OCI-M1 (cell line): ENCODE measurements around the gene CELF1.
"Not testable (repeated sequence)": the region's sequence is repeated elsewhere in the genome, so short reads cannot be mapped to it uniquely, and the experiment has no call there.

Source experiments
- DNase-seq: peaks from one replicate; lab custom pipeline; 2025; lab: John Stamatoyannopoulos, UW

The CELF1 gene

DNA sequence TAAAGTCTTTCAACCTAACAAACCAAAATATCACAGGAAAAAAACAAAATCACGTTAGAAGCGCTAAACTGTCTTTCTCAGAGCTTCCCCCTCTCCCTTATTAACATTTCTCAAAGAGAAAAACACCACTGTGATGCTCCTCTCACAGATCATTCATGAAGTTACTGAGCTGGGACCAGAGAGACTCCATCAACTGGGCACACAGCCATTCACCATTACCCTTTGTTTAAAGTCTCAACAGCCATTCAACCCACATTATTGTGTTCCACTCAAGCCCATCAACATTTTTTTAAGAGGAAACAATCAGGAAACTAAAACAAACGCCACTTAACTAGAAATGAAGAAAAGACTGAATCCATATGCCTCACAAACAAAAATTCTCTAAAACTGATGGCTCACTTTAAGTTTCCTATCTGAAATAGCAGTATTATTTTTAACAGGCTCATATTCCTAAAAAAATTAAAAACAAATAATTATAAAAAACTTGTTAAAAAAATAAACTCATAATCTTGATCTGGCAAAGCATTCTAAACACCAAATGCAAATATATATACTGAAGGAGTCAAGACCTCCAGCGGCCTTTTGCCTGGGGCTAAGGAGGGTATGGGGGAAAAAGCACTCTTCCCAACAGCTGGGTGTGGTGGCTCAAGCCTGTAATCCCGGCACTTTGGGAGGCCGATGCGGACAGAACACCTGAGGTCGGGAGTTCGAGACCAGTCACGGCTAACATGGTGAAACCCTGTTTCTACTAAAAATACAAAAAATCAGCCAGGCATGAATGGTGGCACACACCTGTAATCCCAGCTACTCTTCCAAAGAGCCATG is 14.0 kb downstream of the CELF1 start:
- DNase-seq, result no peak

DNA sequence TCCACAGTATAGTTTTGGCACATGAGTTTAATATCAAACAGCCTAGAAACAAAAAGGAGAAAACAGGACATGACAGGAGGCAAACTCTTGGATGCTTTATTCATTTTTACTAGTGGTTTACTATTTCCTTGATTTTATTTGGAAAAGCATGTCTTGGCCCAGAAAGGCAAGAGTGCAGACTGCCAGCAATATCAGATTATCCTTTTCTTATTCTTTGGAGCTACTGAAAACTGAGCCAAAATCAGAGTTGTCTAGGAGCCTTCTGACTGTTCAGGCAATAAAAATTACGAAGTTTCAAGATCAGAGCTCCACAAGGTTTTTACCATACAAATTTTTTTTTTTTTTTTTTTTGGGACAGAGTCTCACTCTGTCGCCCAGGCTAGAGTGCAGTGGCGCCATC is 16.0 kb downstream of the CELF1 start:
- no peak for DNase-seq

DNA sequence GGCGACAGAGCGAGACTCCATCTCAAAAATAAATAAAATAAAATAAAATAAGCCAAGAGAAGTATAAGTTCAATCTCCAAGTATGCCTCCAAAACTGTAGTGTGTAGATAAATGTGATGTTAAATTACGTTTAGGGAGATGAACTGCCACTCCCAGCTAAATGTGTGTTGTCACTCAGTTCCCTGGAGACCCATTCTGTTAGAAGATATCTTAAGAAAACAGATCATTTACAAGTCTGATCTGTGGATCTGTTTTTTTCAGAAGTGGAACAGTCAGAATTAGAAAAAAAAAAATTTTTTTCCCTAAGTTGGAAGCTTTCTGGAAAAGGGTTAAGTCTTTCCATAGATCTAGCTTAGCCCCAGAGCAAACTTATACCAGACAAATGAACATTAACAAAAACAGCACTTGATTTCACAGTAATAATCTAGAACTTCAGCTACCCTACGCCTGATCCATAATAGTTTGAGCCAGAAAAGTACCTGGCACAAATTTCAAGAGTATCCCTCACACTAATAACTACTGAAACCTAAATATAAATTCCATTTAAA is 18.2 kb downstream of the CELF1 start:
- no peak for DNase-seq

DNA sequence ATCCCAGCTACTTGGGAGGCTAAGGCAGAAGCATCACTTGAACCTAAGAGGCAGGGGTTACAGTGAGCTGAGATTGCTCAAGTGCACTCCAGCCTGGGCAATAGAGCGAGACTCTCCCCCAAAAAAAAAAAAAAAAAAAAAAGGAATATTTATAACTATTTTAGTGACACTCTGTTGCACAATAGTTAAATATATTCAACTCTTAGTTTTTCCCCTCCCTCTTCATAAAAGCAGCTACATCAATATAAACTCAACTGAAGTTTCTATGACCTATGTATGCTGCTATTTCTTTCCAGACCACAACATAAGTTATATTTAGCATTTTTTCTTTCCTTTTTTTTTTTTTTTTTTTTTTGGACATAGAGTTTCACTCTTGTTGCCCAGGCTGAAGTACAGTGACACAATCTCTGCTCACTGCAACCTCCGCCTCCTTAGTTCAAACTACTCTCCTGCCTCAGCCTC is 19.2 kb downstream of the CELF1 start:
- no peak for DNase-seq

DNA sequence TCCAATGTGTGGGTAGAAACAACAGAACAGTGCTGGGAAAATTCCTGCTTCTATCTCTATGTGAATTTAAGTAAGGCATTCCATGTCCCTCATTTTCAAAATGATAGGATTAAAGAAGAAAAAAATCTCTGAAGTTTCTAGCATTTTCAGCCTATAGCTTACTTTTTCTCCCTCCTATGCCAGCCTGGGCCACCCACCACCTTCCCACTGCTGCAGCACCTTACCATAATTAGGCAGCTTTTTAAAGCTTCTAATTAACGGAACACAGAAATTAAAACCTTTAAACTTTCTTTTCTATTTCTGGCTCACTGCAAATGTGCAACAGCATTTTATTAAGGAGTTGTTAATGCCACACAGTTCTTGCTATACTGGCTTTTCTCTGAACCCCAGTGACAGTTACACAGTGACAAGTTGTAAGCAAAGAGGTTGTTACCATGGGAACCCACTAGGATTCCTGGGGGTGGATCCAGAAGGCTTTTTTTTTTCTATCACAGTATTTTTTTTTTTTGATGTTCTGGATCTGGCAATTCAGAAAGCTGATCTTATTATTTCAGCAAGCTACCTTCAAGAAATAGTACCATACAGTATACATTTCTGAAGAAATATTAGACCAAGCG is 20.2 kb downstream of the CELF1 start:
- DNase-seq, result no peak

DNA sequence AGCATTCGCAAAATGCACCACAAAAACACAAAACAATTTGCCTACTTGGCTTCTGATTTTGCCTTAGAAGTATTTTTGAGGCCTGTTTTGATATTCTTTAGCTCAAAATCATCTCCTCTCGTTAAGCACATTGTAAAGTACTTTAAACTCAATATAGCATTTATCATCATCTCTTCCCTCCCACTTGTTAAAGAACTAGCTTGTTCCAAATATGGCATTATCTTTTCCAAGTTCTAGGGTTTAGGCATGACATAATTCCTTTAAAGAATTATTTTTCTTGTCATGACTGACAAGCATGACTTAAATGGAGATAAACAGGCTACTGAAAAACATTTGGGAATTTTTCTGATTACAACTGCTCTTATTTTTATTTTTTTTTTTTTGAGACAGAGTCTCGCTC is 21.3 kb downstream of the CELF1 start:
- no peak for DNase-seq

DNA sequence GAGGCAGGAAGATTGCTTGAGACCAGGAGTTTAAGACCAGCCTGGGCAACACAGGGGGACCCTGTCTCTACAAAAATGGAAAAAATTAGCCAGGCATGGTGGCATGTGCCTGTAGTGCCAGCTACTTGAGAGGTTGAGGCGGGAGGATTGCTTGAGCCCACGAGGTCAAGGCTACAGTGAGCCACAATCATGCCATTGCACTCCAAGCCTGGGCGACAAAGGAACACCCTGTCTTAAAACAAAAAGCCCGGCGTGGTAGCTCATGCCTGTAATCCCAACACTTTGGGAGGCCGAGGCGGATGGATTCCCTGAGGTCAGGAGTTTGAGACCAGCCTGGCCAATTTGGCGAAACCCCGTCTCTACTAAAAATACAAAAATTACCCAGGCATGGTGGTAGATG is 22.2 kb downstream of the CELF1 start:
- DNase-seq, result not testable (repeated sequence)

DNA sequence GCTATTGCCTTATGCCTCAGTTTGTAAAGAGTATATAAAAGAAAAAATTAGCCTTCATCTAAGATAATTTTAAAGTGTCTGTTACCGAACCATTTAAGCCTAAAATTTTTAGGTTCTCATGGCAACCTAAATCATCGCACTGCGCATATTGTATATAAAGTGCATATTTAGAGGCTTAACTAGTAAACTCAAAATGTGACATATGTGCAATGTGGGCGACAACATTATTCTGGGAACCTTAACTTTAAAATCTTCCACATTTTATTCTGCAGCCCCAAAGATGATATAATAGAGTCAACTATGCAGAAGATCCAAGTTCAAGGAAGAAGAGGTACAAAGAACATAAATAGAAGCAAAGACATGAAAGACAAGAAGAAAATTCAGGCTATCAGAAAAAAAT is 23.0 kb downstream of the CELF1 start:
- no peak for DNase-seq

DNA sequence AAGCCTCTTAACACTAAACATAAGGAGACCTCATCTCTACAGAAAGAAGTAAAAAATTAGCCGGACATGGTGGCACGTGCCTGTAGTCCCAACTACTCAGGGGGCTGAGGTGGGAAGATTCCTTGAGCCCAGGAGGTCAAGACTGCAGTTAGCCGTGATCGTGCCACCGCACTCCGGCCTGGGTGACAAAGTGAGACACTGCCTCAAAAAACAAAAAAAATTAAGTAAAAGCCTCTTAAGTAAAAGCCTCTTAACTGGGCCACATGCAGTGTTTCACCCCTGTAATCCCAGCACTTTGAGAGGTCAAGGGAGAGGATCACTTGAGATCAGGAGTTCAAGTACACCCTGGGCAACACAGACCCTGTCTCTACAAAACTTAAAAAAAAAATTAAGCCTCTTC is 25.7 kb downstream of the CELF1 start:
- no peak for DNase-seq

DNA sequence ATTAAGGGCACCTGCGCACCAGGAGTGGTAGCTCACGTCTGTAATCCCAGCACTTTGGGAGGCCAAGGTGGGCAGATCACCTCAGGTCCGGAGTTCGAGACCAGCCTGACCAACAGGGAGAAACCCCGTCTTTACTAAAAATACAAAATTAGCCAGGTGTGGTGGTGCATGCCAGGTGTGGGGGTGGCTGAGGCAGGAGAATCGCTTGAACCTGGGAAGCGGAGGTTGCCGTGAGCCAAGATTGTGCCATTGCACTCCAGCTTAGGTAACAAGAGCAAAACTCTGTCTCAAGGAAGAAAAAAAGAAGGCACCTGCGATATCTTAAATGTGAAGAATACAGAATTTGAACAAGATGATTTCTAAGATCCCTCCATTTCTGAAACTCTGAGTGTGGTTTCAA is 26.9 kb downstream of the CELF1 start:
- DNase-seq, result not testable (repeated sequence)

DNA sequence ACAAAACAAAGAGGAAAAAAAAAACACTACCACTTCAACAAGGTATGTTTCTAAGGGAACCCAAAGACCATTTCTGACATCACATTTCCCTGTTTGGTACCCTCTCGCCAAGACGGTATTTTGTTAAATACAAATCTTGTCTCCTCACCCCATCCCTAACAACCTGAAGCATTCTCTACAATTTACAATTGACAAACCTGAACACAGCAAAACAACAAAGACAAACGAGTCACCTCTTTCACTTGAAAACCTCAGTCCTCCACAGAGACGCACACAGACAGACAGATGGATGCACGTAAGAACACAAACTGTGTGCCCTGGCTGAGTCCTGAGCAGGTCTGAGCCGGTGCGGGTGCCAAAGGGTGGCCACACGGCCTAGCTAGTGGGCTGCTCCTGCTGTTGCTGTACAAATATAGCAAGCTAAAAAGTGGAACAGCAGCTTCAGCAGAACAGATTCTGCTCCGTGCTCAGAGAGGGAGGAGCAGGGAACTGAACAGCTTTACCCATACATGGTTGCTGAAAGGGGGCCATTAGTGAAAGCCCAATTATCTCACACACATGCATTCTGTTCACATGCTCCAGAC is 28.5 kb downstream of the CELF1 start:
- DNase-seq, result no peak

DNA sequence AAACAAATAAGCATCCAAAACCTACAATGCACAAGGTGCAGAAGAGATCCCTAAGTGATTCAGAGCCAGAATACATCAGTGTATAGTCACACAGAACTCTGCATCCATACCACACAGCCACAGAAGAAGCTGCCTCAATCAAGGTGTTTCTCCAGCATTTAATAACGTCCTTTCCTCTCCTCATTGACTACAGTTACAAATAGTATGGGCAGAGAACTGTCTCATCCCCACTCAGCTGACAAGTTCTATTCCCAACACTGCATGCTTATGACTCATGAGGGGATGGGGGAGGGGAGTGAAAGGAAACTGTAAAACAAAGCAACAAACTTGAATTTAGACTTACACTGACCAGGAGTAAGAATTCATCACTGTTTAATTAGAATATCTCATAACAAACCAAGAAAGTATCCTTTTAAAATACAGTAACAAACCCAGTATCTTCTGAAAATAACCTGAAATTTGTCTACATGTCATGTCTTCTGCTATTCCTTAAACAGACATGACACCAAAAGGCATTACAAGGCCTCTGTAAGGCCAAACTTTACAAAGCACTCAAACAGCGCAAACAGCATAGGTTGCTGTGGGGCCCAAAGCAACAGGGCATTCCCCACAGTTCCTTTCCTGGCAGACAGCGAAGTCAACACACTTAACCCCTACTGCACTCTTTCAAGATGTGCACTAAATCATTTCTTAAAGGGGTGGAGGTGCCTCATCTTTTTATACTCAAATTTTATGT is 29.3 kb downstream of the CELF1 start:
- peak; percentile 77 for DNase-seq

DNA sequence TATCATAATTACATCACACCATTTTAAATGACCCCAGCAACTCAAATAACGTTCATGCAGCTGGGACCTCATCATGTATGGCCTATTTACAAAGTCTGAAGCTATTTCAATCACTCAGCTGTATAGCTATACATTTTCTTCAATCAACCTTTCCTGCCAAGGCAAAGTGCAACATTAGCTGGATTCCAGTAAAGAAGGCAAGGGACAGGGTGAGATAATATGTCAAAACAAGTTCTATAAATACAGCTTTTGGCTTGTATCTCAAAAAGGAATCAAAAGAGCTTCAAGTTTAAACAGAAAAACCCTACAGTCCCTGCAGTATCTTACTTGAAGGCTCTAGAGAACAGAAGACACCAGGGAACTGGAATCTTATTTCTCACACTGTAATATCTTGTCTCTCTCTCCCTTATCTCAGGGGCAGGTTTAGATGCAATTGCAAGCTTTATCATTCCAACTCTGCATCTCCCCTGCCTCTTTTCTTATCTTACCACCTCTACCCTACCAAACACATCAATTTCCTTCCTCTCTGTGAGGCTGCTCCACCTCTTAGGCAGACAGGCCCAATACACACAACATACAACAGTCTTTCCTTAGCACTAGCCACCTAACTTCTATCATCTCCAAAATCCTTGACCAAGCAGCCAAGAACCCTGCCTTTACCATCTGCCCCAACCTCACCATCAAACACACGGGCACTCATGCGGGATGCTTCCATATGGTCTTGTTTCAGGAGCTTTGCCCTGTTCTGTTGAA is 34.5 kb downstream of the CELF1 start:
- DNase-seq, result peak; percentile 40

DNA sequence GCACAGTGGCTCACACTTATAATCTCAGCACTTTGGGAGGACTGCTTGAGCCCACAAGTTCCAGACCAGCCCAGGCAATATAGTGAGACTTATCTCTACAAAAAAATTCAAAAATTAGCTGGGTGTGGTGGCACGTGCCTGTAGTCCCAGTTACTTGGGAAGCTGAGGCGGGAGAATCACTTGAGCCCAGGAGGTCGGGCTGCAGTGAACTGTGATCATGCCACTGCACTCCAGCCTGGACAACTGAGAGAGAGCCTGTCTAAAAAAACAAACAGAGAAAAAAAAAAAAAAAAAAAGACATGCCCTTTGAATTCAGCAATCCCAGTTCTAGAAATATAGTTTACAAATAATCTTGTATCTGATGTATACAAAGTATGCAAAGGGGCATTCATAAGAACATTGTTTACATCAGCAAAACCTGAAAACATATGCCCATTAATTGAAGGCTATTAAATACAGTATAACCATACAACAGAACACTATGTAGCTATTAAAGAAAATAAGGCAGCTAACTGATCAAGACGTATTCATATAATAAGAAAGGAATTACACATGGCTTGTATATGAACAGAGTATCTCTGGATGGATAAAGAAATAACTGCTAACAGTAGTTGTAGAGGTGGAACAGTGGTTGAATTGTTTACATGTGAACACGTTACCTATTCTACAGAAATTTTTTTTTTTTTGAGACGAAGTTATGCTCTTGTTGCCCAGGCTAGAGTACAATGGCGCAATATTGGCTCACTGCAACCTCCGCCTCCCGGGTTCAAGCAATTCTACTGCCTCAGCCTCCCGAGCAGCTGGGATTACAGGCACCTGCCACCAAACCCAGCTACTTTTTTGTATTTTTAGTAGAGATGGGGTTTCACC is 35.7 kb downstream of the CELF1 start:
- DNase-seq, result no peak

DNA sequence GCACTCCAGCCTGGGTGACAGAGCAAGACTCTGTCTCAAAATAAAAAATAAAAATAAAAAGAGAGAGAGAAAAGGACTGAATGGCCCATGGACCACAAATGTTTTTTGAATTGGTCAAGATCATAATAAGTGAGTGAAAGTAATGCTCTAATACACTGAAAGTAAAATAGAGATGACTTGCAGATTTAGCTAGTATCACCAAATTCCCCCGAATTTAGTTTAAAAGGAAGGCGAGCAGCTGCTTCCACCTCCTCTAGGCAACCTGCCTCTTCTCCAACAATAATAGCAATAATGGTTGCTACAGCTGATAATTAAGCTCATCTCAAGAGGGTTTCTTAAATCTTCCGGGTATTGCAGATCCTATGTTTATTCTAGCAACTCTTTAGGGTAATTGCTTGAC is 36.8 kb downstream of the CELF1 start:
- DNase-seq, result no peak

DNA sequence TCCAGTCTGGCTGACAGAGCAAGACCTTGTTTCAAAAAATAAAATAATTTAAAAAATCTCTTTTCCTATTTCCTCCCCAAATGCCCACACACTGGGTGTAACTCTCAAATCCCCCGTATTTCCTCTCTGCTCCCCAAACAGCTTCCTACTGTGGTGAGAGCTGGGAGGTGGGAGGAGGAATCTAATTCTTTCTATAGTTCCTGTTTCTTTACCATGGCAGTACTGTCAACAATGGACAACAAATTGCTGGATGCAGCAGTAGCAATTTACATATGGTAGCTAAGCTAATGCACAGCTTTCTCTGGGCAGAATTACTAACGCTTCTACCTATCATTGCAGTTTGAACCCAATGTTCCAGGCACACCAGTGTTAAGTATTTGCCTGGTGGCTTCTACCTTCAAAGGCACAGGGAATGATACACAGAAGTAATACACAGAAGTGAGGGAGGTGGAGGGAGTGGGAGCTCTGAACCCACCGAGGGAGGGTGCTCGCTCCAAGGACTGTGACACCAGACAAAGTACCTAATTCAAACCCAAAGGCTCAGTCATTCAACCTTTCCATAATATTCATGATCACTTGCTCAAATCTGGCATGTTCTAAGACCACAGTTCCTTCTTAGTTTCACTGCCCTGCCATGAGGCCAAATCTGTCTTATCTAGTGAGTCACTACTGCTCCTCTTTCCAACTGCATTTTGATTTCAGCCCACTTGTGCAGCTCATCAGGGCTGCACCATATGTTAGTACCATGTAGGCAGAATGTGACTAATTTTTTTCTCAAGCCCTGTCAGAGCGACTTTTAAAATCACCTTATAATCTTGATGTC is 37.9 kb downstream of the CELF1 start:
- DNase-seq, result peak; percentile 82

DNA sequence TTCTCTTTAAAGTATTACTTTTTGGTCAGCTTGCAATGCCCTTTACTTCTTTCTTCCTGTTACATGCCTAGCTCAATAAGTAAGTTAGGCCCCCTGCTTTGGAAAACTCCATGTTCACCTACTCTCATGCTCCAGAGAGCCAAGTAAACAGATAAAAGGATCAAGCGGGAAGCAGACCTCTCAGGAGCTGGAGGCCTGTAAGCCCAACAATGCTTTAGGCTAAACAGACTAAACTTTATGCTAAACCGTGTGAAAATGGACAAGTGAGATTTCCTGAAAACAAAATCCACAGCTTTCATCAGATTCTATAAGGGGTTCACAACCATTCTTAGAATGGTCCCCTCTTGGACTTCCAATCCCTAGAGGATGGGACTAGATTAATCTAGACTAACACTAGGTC is 40.2 kb downstream of the CELF1 start:
- no peak for DNase-seq

DNA sequence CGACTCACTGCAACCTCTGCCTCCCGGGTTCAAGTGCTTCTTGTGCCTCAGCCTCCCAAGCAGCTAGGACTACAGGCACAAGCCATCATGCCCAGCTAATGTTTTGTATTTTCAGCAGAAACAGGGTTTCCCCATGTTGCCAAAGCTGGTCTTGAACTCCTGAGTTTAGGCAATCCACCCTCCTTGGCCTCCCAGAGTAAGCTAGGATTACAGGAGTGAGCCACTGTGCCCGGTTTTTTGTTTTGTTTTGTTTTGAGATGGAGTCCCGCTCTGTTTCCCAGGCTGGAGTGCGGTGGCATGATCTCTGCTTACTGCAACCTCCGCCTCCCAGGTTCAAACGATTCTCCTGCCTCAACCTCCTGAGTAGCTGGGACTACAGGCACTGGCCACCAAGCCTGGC is 41.0 kb downstream of the CELF1 start:
- DNase-seq, result no peak

DNA sequence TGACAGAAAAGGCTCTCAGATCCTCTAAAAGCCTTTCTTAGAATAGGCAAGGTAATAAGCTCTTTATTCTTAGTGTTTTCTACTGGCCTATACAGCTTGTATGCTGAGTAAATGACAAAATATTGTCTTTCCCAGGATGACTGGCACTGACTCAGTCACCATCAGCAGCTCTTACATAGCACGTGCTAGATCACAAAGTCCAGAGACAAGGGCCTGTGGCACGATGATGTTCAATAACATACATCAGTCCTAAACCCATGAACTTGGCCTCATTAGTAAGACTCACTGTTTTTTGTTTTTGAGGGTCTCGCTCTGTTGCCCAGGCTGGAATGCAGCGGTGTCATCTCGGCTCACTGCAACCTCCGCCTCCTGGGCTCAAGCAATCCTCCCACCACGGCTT is 42.7 kb downstream of the CELF1 start:
- no peak for DNase-seq

DNA sequence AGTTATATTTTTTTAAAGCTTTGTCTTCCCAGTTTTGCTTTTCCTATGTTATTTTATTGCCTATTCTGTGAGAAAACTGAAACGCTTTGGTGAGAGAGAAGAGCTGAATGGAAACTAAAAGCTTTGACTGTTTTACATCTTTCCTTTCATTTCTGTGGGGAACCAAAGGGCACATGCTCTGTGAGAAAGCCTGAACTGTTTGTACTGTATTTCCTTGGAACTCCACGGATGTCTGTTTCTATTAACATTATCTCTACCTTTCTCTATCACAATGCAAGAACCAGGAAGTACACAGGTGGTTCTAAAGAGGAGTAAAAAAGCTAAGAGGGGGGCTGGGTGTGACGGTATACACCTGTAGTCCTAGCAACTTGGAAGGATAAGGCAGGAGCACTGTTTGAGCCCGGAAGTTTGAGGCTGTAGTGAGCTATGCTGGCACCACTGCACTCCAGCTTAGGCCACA is 43.8 kb downstream of the CELF1 start:
- no peak for DNase-seq
